Measurements from ENCODE around the gene IQCN. TPM values are rescaled to one million over a fixed set of nuclear protein-coding genes. Genes with fewer than 3 reads are reported as not detected.

IQCN gene
- total and polyA plus RNA-seq, 2 of the 4 experiments (the other 2 are of a cell fraction), result 0.18 to 0.67 TPM

DNA sequence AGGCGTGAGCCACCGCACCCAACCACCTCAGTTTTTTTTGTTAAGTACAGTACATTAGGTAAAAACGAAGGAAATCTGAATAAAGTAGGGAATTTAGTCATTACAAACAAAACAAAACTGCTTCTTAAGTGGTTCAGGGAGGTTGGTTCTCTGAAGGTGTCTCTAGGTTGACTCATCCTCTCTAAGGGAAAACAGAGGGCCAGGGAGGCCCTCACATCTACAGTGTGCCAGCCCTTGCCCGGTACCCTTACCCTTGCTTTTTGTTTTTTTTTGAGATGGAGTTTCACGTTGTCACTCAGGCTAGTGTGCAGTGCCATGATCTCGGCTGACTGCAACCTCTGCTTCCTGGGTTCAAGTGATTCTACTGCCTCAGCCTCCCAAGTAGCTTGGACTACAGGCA, 24.3 kb upstream of the IQCN start:
- in situ Hi-C loops (cut with MboI; ENCODE audit: low sequenced_read_pairs), result no loop called here
- H4K91ac ChIP-seq (ENCODE audit: insufficient read depth, low read depth, low read length), result no peak overlapping the region; the same call in 1 of the 2 replicates
- intact Hi-C loops (cut with micrococcal nuclease), result no loop called here
- H3K9me1 ChIP-seq (ENCODE audit: insufficient read depth, low read length), result peaks cover 22% of the 10 kb centered on the region; the same call in 1 of the 2 replicates
- peaks cover 0 to 14% of the 10 kb centered on the region in 2 experiments; a peak in 2 of 4 replicates for H3K79me1 ChIP-seq (ENCODE audit: low read depth in 1 of 2, low read length in 2 of 2)
- H4K8ac ChIP-seq (ENCODE audit: low read depth in 2 of 2, low read length in 2 of 2), result peak overlapping the region in 1 of 2 experiments; percentile 65; a peak in 2 of 4 replicates
- H3K27me3 ChIP-seq (ENCODE audit: control insufficient read depth, insufficient read depth, low read length), result no peaks in the 10 kb centered on the region
- TF ChIP-seq RFX5 (IDR thresholded peaks at IDR 0.05; ENCODE audit: low read depth, low read length) (no peak), MAFK (IDR thresholded peaks at IDR 0.05; ENCODE audit: low read depth, low read length) (no peak), CEBPB (IDR thresholded peaks at IDR 0.05; ENCODE audit: low read depth, low read length) (no peak), RCOR1 (IDR thresholded peaks at IDR 0.05; ENCODE audit: insufficient replicate concordance, low read length) (no peak), RAD21 (IDR thresholded peaks at IDR 0.05; ENCODE audit: low read length) (no peak), CHD1 (IDR thresholded peaks at IDR 0.05; ENCODE audit: low read depth, low read length) (no peak), FOS (IDR thresholded peaks at IDR 0.05; ENCODE audit: low read depth, low read length) (no peak), MXI1 (IDR thresholded peaks at IDR 0.05; ENCODE audit: borderline replicate concordance, low read depth, low read length) (no peak), BHLHE40 (IDR thresholded peaks at IDR 0.05; ENCODE audit: low read depth, low read length) (no peak), SMC3 (IDR thresholded peaks at IDR 0.05; ENCODE audit: low read depth, low read length) (no peak), MAZ (IDR thresholded peaks at IDR 0.05; ENCODE audit: borderline replicate concordance, low read depth, low read length) (no peak), NFE2L2 (IDR thresholded peaks at IDR 0.05; ENCODE audit: low read depth, low read length) (no peak)
- TF ChIP-seq, protein P1, sequence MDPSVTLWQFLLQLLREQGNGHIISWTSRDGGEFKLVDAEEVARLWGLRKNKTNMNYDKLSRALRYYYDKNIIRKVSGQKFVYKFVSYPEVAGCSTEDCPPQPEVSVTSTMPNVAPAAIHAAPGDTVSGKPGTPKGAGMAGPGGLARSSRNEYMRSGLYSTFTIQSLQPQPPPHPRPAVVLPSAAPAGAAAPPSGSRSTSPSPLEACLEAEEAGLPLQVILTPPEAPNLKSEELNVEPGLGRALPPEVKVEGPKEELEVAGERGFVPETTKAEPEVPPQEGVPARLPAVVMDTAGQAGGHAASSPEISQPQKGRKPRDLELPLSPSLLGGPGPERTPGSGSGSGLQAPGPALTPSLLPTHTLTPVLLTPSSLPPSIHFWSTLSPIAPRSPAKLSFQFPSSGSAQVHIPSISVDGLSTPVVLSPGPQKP (IDR thresholded peaks at IDR 0.05; ENCODE audit: borderline replicate concordance, low read depth, low read length), result no peak
- TF ChIP-seq, protein P2, sequence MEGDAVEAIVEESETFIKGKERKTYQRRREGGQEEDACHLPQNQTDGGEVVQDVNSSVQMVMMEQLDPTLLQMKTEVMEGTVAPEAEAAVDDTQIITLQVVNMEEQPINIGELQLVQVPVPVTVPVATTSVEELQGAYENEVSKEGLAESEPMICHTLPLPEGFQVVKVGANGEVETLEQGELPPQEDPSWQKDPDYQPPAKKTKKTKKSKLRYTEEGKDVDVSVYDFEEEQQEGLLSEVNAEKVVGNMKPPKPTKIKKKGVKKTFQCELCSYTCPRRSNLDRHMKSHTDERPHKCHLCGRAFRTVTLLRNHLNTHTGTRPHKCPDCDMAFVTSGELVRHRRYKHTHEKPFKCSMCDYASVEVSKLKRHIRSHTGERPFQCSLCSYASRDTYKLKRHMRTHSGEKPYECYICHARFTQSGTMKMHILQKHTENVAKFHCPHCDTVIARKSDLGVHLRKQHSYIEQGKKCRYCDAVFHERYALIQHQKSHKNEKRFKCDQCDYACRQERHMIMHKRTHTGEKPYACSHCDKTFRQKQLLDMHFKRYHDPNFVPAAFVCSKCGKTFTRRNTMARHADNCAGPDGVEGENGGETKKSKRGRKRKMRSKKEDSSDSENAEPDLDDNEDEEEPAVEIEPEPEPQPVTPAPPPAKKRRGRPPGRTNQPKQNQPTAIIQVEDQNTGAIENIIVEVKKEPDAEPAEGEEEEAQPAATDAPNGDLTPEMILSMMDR (conservative IDR thresholded peaks at IDR 0.05; ENCODE audit: low read depth, low read length), result no peak
- TF ChIP-seq, protein P3, sequence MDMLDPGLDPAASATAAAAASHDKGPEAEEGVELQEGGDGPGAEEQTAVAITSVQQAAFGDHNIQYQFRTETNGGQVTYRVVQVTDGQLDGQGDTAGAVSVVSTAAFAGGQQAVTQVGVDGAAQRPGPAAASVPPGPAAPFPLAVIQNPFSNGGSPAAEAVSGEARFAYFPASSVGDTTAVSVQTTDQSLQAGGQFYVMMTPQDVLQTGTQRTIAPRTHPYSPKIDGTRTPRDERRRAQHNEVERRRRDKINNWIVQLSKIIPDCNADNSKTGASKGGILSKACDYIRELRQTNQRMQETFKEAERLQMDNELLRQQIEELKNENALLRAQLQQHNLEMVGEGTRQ (IDR thresholded peaks at IDR 0.05; ENCODE audit: low read depth, low read length), result no peak
- ChIA-PET POLR2A (ENCODE audit: unreplicated experiment) (interaction anchor here (0.7 kb wide), 1 partner anchor 17 kb away, joined by 3 read pairs; no protein-coding TSS in a partner anchor), CTCF (no interaction called here)
- 0 out of 2 replicates have a peak overlapping the region, but pooled peaks have one; percentile 72 for H3K14ac ChIP-seq (replicated peaks; ENCODE audit: low read depth, low read length)
- peak overlapping the region; percentile 8 for H2BK5ac ChIP-seq (ENCODE audit: low read depth, low read length, poor library complexity, severe bottlenecking)
- H3K18ac ChIP-seq (ENCODE audit: low read depth, low read length), result peak overlapping the region; percentile 43
- peak overlapping the region; percentile 15; the same call in 1 of the 2 replicates for H3K4ac ChIP-seq (ENCODE audit: low read depth, low read length)
- H2AFZ ChIP-seq (replicated peaks; ENCODE audit: low read length, poor library complexity), result no peak overlapping the region
- H3K27ac ChIP-seq (ENCODE audit: insufficient read depth, low read length), result no peak overlapping the region
- H3K4me1 ChIP-seq (ENCODE audit: control insufficient read depth, insufficient read depth, low read length), result peaks cover 12% of the 10 kb centered on the region
- H2AK5ac ChIP-seq (ENCODE audit: low read depth, low read length), result peak overlapping the region; percentile 70
- no peak overlapping the region for H3K4me3 ChIP-seq (ENCODE audit: insufficient read depth, low read depth, low read length)
- H2BK20ac ChIP-seq (ENCODE audit: low read depth, low read length), result no peak overlapping the region
- H3K9me3 ChIP-seq (ENCODE audit: control insufficient read depth, insufficient read depth, low read length), result no peaks in the 10 kb centered on the region
- no peak overlapping the region for H4K5ac ChIP-seq (ENCODE audit: low read depth, low read length)
- no peak overlapping the region for H2BK15ac ChIP-seq (ENCODE audit: low read depth, low read length)
- H3K4me2 ChIP-seq (ENCODE audit: low read depth, low read length), result no peak overlapping the region
- WGBS, 2 experiments (ENCODE audit: extremely low coverage in 2 of 2, insufficient read length in 1 of 2), result 72% methylated on average over 2 of the region's 6 CpGs; no CpG with 5 or more reads in 1 of the 2 experiments
- ATAC-seq (ENCODE audit: low read depth) (no peak), DNase-seq (no peak)
- no peaks in the 10 kb centered on the region for H3K36me3 ChIP-seq (ENCODE audit: control insufficient read depth, insufficient read depth, low read length)
- H4K20me1 ChIP-seq (ENCODE audit: insufficient read depth, low read length), result no peaks in the 10 kb centered on the region
- peak overlapping the region; percentile 44 for H2AK9ac ChIP-seq (replicated peaks; ENCODE audit: low read depth, low read length, poor library complexity)
- no peak overlapping the region for H3K23ac ChIP-seq (ENCODE audit: low read depth, low read length)
- H2BK120ac ChIP-seq (ENCODE audit: low read depth, low read length), result no peak overlapping the region
- no peak overlapping the region for H3K9ac ChIP-seq (ENCODE audit: low read depth, low read length)
- no TSS peak for BruUV-seq (replicated peaks)
- no peak overlapping the region for H3K56ac ChIP-seq (ENCODE audit: extremely low read depth, insufficient read depth, low read length)
- dilution Hi-C loops (cut with HindIII; ENCODE audit: low sequenced_read_pairs, unreplicated experiment), result no loop called here

All from IMR-90 (cell line).